DMS53 treated with DMSO at 0.1 percent for 48 hours (cell line): ENCODE results near the gene MLLT3.
A peak's percentile ranks its signal among the peaks of the same experiment; 100 is the strongest.

Source experiments
- DNase-seq: peaks from one replicate; lab custom pipeline; 2025; ENCODE audit not compliant: unreplicated experiment; lab: John Stamatoyannopoulos, UW

Gene MLLT3

GRCh38 chr9:20518737-20519136, 103.6 kb downstream of the MLLT3 start:
- DNase-seq, result no peak

- peak; percentile 2 for DNase-seq
Measured at GRCh38 chr9:20513126-20513913, 109.0 kb downstream of the MLLT3 start.

- DNase-seq, result no peak
Measured at GRCh38 chr9:20512636-20513035, 109.7 kb downstream of the MLLT3 start.

- no peak for DNase-seq
Measured at GRCh38 chr9:20512106-20512505, 110.2 kb downstream of the MLLT3 start.

- no peak for DNase-seq
Measured at GRCh38 chr9:20511686-20512085, 110.6 kb downstream of the MLLT3 start.

GRCh38 chr9:20509466-20509865, 112.8 kb downstream of the MLLT3 start:
- DNase-seq, result no peak

- DNase-seq, result no peak
Measured at GRCh38 chr9:20508242-20508641, 114.1 kb downstream of the MLLT3 start.

- DNase-seq, result no peak
Measured at GRCh38 chr9:20507431-20507830, 114.9 kb downstream of the MLLT3 start.

GRCh38 chr9:20506099-20506900, 116.0 kb downstream of the MLLT3 start:
- DNase-seq, result no peak

- DNase-seq, result no peak
Measured at GRCh38 chr9:20505574-20505973, 116.7 kb downstream of the MLLT3 start.

- DNase-seq, result no peak
Measured at GRCh38 chr9:20504930-20505329, 117.4 kb downstream of the MLLT3 start.

GRCh38 chr9:20500101-20500500, 122.2 kb downstream of the MLLT3 start:
- DNase-seq, result no peak

- no peak for DNase-seq
Measured at GRCh38 chr9:20499013-20499412, 123.3 kb downstream of the MLLT3 start.

- DNase-seq, result no peak
Measured at GRCh38 chr9:20496328-20496727, 126.0 kb downstream of the MLLT3 start.

- DNase-seq, result no peak
Measured at GRCh38 chr9:20495098-20495497, 127.2 kb downstream of the MLLT3 start.

- no peak for DNase-seq
Measured at GRCh38 chr9:20494035-20494434, 128.3 kb downstream of the MLLT3 start.

- DNase-seq, result no peak
Measured at GRCh38 chr9:20492772-20493171, 129.5 kb downstream of the MLLT3 start.

GRCh38 chr9:20491612-20492011, 130.7 kb downstream of the MLLT3 start:
- DNase-seq, result no peak

- no peak for DNase-seq
Measured at GRCh38 chr9:20490246-20490834, 132.0 kb downstream of the MLLT3 start.

- DNase-seq, result no peak
Measured at GRCh38 chr9:20488691-20489090, 133.6 kb downstream of the MLLT3 start.

GRCh38 chr9:20486552-20486951, 135.7 kb downstream of the MLLT3 start:
- DNase-seq, result no peak

- no peak for DNase-seq
Measured at GRCh38 chr9:20481437-20481836, 140.9 kb downstream of the MLLT3 start.
